GM19324 (cell line): ENCODE measurements around the gene RAB7A.

Experiments used
- ATAC-seq: cut with Tn5 transposase; IDR thresholded peaks from one replicate; pipeline ENCODE4 v1.9.1; 2021; ENCODE audit warnings: mild to moderate bottlenecking, moderate library complexity; ENCODE audit not compliant: unreplicated experiment, low FRiP score

Gene RAB7A

GRCh38 chr3:128786434-128787020, 60.5 kb downstream of the RAB7A start:
- ATAC-seq: no peak

GRCh38 chr3:128787256-128788253, 61.6 kb downstream of the RAB7A start:
- no peak for ATAC-seq

- ATAC-seq: no peak
Measured at GRCh38 chr3:128788268-128788869, 62.4 kb downstream of the RAB7A start.

- no peak for ATAC-seq
Measured at GRCh38 chr3:128794067-128794768, 68.2 kb downstream of the RAB7A start.

- peak; percentile 72 for ATAC-seq
Measured at GRCh38 chr3:128794770-128795649, 69.0 kb downstream of the RAB7A start.

- no peak for ATAC-seq
Measured at GRCh38 chr3:128799653-128800052, 73.7 kb downstream of the RAB7A start.

- no peak for ATAC-seq
Measured at GRCh38 chr3:128800241-128801187, 74.5 kb downstream of the RAB7A start.

GRCh38 chr3:128801779-128802380, 75.9 kb downstream of the RAB7A start:
- ATAC-seq: no peak

- no peak for ATAC-seq
Measured at GRCh38 chr3:128803307-128803706, 77.3 kb downstream of the RAB7A start.

- ATAC-seq: peak; percentile 57
Measured at GRCh38 chr3:128804017-128804810, 78.2 kb downstream of the RAB7A start.

- no peak for ATAC-seq
Measured at GRCh38 chr3:128804811-128805155, 78.8 kb downstream of the RAB7A start.

- ATAC-seq: no peak
Measured at GRCh38 chr3:128805772-128806171, 79.8 kb downstream of the RAB7A start.

GRCh38 chr3:128806588-128806987, 80.6 kb downstream of the RAB7A start:
- ATAC-seq: no peak

GRCh38 chr3:128807186-128807830, 81.3 kb downstream of the RAB7A start:
- no peak for ATAC-seq

- ATAC-seq: no peak
Measured at GRCh38 chr3:128808672-128809071, 82.7 kb downstream of the RAB7A start.

- ATAC-seq: no peak
Measured at GRCh38 chr3:128813097-128813496, 87.1 kb downstream of the RAB7A start.

- no peak for ATAC-seq
Measured at GRCh38 chr3:128814060-128814459, 88.1 kb downstream of the RAB7A start.
